Endodermal cell (in vitro differentiated cells): Measurements from ENCODE around the gene COL27A1. TPM values are rescaled to one million over a fixed set of nuclear protein-coding genes. Genes with fewer than 3 reads are reported as not detected.

Source experiments
- DNase-seq: peaks from one replicate; pipeline ENCODE4 v3.0.0-alpha.2; 2017
- H3K27ac ChIP-seq: 2 replicates; pipeline ENCODE4 v1.5.1; 2013; ENCODE audit warnings: mild to moderate bottlenecking, low read depth, low read length, moderate library complexity
- H3K27me3 ChIP-seq: 2 replicates; pipeline ENCODE4 v1.6.1; 2013; ENCODE audit warnings: mild to moderate bottlenecking, low read length, moderate library complexity; ENCODE audit not compliant: insufficient read depth, control insufficient read depth, poor library complexity, severe bottlenecking
- H3K36me3 ChIP-seq: 2 replicates; pipeline ENCODE4 v1.7.0; 2013; ENCODE audit warnings: mild to moderate bottlenecking, low read length, moderate library complexity; ENCODE audit not compliant: control insufficient read depth, insufficient read depth
- H3K4me1 ChIP-seq: one replicate; pipeline ENCODE4 v1.7.0; 2013; ENCODE audit warnings: low read length; ENCODE audit not compliant: control insufficient read depth, insufficient read depth
- H3K4me3 ChIP-seq: 2 replicates; pipeline ENCODE4 v1.5.1; 2013; ENCODE audit warnings: mild to moderate bottlenecking, low read length, moderate library complexity
- H3K9ac ChIP-seq: 2 replicates; pipeline ENCODE4 v1.6.1; 2013; ENCODE audit warnings: mild to moderate bottlenecking, low read length, moderate library complexity; ENCODE audit not compliant: poor library complexity, severe bottlenecking; ENCODE audit errors: extremely low read depth
- H3K9me3 ChIP-seq: 2 replicates; pipeline ENCODE4 v1.6.1; 2013; ENCODE audit warnings: mild to moderate bottlenecking, low read length, moderate library complexity; ENCODE audit not compliant: control insufficient read depth
- H3K27ac Mint-ChIP-seq: 2 replicates; pipeline ENCODE4 v1.8.0; 2020; ENCODE audit warnings: mixed read lengths
- H3K27me3 Mint-ChIP-seq: 2 replicates; pipeline ENCODE4 v1.8.0; 2021; ENCODE audit warnings: mild to moderate bottlenecking, mixed read lengths; ENCODE audit not compliant: insufficient read depth
- H3K36me3 Mint-ChIP-seq: 2 replicates; pipeline ENCODE4 v1.8.0; 2020; ENCODE audit warnings: low read depth, mixed read lengths
- H3K4me1 Mint-ChIP-seq: 2 replicates; pipeline ENCODE4 v1.8.0; 2020; ENCODE audit warnings: mixed read lengths
- H3K4me3 Mint-ChIP-seq: 2 replicates; pipeline ENCODE4 v1.8.0; 2020; ENCODE audit warnings: mild to moderate bottlenecking, moderate library complexity, mixed read lengths
- H3K9me3 Mint-ChIP-seq: 2 replicates; pipeline ENCODE4 v1.8.0; 2020; ENCODE audit warnings: mild to moderate bottlenecking, mixed read lengths
- WGBS, 2 experiments: methylation state at CpG; one replicate each; pipeline versions ENCODE4 v1.1.5 to v1.1.7; 2013; ENCODE audit warnings: missing lambda C conversion rate in 2 of 2, mixed read lengths in 1 of 2; ENCODE audit not compliant: insufficient coverage in 1 of 2, insufficient read length in 1 of 2; 5-methylcytosine and 5-hydroxymethylcytosine counted together
- total RNA-seq, 2 donors: library from RNA; stranded (reverse); fragmentation: NEBNext Ultra II Directional in 1 of 2; extraction: Animal tissue kit (Norgen Biotek cat#: 25700) in 1 of 2; gene quantifications; 2 replicates in 1 of 2; 3 replicates in 1 of 2; pipeline ENCODE4 v1.2.1, GENCODE V29; 2021
- TF ChIP-seq, protein P1 (sequence below): fragments of 200-600 bp; sonication (generic); conservative IDR thresholded peaks from 2 replicates; pipeline ENCODE4 v1.5.0; 2021; ENCODE audit warnings: antibody characterized with exemption, mild to moderate bottlenecking

The COL27A1 gene
- total RNA-seq, 2 donors from 2014 or later = 43.8 to 69.5 TPM

DNA sequence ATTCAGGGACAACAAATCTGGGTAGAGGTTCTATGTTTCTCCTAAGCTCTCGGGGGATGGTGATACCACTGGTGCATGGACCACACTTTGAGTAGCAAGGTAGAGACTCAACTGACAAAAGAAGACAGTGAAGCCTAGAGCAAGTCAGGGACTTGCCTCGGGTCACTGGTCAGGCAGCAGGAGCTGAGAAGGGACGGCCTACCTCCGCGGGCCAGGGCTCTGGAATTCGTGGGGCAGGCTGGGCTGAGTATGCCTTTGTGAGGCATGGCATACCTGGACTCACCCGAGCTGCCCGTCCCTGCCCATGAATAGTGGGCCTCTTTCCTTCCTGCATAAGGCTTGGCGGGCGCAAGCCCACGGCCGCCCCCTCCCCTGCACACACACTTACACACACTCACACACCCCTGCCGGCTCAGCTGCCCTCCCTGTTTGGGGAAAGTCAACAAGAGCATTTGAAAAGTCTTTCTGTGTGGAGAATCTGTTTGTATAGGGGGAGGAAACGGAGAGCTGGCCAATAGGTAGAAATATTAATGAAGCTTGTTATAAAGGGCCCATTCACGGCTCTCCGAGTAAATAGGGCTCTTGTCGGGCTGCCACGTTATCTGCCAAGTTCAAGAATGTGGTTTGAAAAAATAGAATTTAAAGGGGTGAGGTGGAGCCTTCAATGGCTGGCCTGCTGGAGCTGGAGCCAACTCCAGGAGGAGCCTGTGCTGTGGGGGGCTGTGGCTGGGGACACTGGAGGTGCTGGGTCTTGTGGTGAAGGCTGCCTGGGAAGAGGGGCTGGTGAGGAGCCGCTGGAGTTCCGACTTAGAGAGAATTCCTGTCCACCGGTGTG, 37.1 kb upstream of the COL27A1 start:
- no peak overlapping the region for H3K4me3 Mint-ChIP-seq
- H3K36me3 Mint-ChIP-seq = no peaks in the 10 kb centered on the region
- Histone ChIP-seq H3K9ac (no peak overlapping the region), H3K4me1 (peaks cover 2% of the 10 kb centered on the region), H3K36me3 (no peaks in the 10 kb centered on the region), H3K27me3 (peaks cover 4% of the 10 kb centered on the region), H3K4me3 (no peak overlapping the region), H3K27ac (peak overlapping the region; percentile 13), H3K9me3 (no peaks in the 10 kb centered on the region)
- no peaks in the 10 kb centered on the region for H3K9me3 Mint-ChIP-seq
- peaks cover 28% of the 10 kb centered on the region for H3K4me1 Mint-ChIP-seq
- peaks cover 12% of the 10 kb centered on the region for H3K27me3 Mint-ChIP-seq
- TF ChIP-seq, protein P1, sequence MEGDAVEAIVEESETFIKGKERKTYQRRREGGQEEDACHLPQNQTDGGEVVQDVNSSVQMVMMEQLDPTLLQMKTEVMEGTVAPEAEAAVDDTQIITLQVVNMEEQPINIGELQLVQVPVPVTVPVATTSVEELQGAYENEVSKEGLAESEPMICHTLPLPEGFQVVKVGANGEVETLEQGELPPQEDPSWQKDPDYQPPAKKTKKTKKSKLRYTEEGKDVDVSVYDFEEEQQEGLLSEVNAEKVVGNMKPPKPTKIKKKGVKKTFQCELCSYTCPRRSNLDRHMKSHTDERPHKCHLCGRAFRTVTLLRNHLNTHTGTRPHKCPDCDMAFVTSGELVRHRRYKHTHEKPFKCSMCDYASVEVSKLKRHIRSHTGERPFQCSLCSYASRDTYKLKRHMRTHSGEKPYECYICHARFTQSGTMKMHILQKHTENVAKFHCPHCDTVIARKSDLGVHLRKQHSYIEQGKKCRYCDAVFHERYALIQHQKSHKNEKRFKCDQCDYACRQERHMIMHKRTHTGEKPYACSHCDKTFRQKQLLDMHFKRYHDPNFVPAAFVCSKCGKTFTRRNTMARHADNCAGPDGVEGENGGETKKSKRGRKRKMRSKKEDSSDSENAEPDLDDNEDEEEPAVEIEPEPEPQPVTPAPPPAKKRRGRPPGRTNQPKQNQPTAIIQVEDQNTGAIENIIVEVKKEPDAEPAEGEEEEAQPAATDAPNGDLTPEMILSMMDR = no peak
- peak; percentile 54 for DNase-seq
- peak overlapping the region; percentile 7 for H3K27ac Mint-ChIP-seq
- WGBS, 2 experiments = 69 to 85% methylated on average over 5 to 21 of the region's 21 CpGs

DNA sequence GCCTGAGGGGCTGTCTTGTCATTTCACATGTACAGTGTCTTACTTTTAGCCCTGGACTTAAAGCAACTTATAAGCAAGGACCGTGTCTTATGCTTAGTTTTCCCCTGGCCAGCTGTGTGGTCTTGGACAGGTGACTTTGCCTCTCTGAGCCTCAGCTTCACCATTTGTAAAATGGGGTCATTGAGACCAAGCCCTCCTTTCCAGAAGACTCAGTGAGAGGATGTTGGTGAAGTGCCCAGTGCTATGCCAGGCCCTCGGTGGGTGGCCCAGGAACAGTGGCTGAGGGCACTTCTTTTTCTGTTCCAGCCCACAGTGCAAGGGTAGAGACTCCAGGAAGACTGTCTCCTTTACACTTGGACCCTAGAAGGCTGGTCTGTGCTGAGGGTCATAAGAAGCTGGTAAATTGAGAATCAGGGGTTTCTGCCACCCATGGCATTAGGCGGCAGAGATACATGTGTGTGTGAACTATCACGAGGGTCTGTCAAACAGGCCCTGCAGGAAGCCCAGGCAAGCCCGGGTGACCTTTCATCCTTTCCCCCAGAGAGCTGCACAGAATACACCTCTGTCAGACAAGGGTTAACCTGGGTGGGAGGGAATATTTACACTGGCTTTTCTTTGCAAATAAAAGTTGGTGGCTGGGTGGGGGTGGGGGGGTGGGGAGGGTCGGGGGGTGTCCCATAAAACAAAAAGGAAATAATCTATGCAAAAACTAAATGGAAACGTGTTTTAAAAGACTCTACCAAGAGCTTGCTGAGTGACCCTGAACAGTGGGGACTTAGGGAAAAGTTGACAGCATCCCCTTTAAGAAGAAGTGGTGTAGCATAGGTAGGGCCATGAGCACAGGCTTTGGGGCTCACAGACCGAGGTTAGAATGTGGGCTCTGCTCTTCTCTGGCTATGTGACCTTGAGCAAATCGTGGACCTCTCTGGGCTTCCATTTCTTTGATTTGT, 35.8 kb upstream of the COL27A1 start:
- no peak overlapping the region for H3K27ac Mint-ChIP-seq
- DNase-seq = peak; percentile 22

More for the DNA sequence above, 35.8 kb upstream of the COL27A1 start:
- H3K4me1 ChIP-seq = peaks cover 2% of the 10 kb centered on the region
- H3K9me3 ChIP-seq = no peaks in the 10 kb centered on the region
- TF ChIP-seq, protein P1 = no peak
- H3K9ac ChIP-seq = no peak overlapping the region
- no peak overlapping the region for H3K27ac ChIP-seq
- H3K27me3 Mint-ChIP-seq = peaks cover 5% of the 10 kb centered on the region
- H3K4me3 ChIP-seq = no peak overlapping the region
- H3K9me3 Mint-ChIP-seq = no peaks in the 10 kb centered on the region
- WGBS, 2 experiments = 76 to 81% methylated on average over 3 to 8 of the region's 9 CpGs
- H3K27me3 ChIP-seq = no peaks in the 10 kb centered on the region
- no peak overlapping the region for H3K4me3 Mint-ChIP-seq
- no peaks in the 10 kb centered on the region for H3K36me3 ChIP-seq
- H3K36me3 Mint-ChIP-seq = no peaks in the 10 kb centered on the region
- H3K4me1 Mint-ChIP-seq = peaks cover 30% of the 10 kb centered on the region
